Measurements from ENCODE around the gene LRMDA.

Gene LRMDA

DNA sequence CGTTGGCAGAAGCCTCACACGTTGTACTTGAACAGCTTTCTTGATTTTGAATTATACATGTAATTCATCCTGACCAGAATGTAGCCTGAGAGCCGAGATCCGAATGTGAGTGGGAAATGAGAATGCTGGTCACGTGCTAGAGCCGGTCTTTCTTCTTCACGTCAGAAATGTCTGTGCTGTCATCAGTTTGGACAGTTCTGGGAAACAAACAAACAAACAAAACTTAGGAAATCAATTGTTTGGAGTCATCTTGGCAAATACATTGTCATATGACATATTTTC, 729.8 kb downstream of the LRMDA start:
- H3K4me3 ChIP-seq (ENCODE audit: insufficient read depth, low read length, poor library complexity, severe bottlenecking) = no peak overlapping the region
- H3K4me2 ChIP-seq (ENCODE audit: low read depth, low read length, poor library complexity, severe bottlenecking) = no peak overlapping the region
- no peaks in the 10 kb centered on the region for H3K9me3 ChIP-seq (ENCODE audit: insufficient read depth, low read length)
- no peaks in the 10 kb centered on the region for H3K27me3 ChIP-seq (ENCODE audit: low read length)
- no peaks in the 10 kb centered on the region for H3K36me3 ChIP-seq (ENCODE audit: low read length)
- no peaks in the 10 kb centered on the region for H3K9me2 ChIP-seq (replicated peaks; ENCODE audit: insufficient read depth, low read length)
- no peaks in the 10 kb centered on the region for H3K79me2 ChIP-seq (ENCODE audit: insufficient read depth, low read length)
- no peak overlapping the region for H2AFZ ChIP-seq (ENCODE audit: low read depth, low read length, severe bottlenecking)
- TF ChIP-seq CTCF (IDR thresholded peaks at IDR 0.05; ENCODE audit: insufficient read depth, low read length, poor library complexity, severe bottlenecking) (no peak), EZH2phosphoT487 (conservative IDR thresholded peaks at IDR 0.05; ENCODE audit: low read length) (no peak)
- H4K20me1 ChIP-seq (ENCODE audit: low read depth, low read length) = no peaks in the 10 kb centered on the region
- H3K9ac ChIP-seq (ENCODE audit: low read length) = no peak overlapping the region
- no peak overlapping the region for H3K27ac ChIP-seq (ENCODE audit: low read depth, low read length)
- no peaks in the 10 kb centered on the region for H3F3A ChIP-seq (ENCODE audit: insufficient read depth)

- Histone ChIP-seq H3K79me2 (ENCODE audit: insufficient read depth, low read length) (no peaks in the 10 kb centered on the region), H4K20me1 (ENCODE audit: low read depth, low read length) (no peaks in the 10 kb centered on the region), H3K4me3 (ENCODE audit: insufficient read depth, low read length, poor library complexity, severe bottlenecking) (no peak overlapping the region), H2AFZ (ENCODE audit: low read depth, low read length, severe bottlenecking) (no peak overlapping the region), H3K4me2 (ENCODE audit: low read depth, low read length, poor library complexity, severe bottlenecking) (no peak overlapping the region), H3K9me2 (replicated peaks; ENCODE audit: insufficient read depth, low read length) (no peaks in the 10 kb centered on the region), H3K36me3 (ENCODE audit: low read length) (no peaks in the 10 kb centered on the region), H3K27ac (ENCODE audit: low read depth, low read length) (no peak overlapping the region), H3K27me3 (ENCODE audit: low read length) (no peaks in the 10 kb centered on the region), H3K9ac (ENCODE audit: low read length) (no peak overlapping the region), H3F3A (ENCODE audit: insufficient read depth) (no peaks in the 10 kb centered on the region), H3K9me3 (ENCODE audit: insufficient read depth, low read length) (no peaks in the 10 kb centered on the region)
- no peak for TF ChIP-seq EZH2phosphoT487 (conservative IDR thresholded peaks at IDR 0.05; ENCODE audit: low read length)
- no peak for TF ChIP-seq CTCF (IDR thresholded peaks at IDR 0.05; ENCODE audit: insufficient read depth, low read length, poor library complexity, severe bottlenecking)
Measured at GRCh38 chr10:76168437-76168836, 737.0 kb downstream of the LRMDA start.

DNA sequence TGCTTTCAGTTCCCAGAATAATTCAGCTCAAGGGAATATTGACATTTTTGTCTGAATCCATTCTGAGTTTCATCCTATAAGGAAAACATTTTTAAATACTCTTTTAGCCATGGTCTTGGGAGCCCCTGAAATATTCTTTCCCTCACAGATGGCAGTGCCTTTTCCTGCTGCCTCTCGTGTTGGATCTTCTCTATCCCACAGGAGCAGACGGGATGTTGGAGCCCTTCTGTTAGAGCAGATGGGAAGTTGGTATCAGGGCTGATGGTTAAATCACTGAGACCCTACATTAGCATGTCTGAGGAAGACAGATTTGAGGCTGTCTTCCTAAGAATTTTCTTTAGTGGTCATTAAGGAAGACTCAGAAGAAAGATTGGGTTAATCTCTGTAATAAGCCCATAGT, 737.8 kb downstream of the LRMDA start:
- no peaks in the 10 kb centered on the region for H3F3A ChIP-seq (ENCODE audit: insufficient read depth)
- no peaks in the 10 kb centered on the region for H4K20me1 ChIP-seq (ENCODE audit: low read depth, low read length)
- no peaks in the 10 kb centered on the region for H3K36me3 ChIP-seq (ENCODE audit: low read length)
- H3K9me2 ChIP-seq (replicated peaks; ENCODE audit: insufficient read depth, low read length) = no peaks in the 10 kb centered on the region
- H2AFZ ChIP-seq (ENCODE audit: low read depth, low read length, severe bottlenecking) = no peak overlapping the region
- H3K9ac ChIP-seq (ENCODE audit: low read length) = no peak overlapping the region
- no peak for TF ChIP-seq EZH2phosphoT487 (conservative IDR thresholded peaks at IDR 0.05; ENCODE audit: low read length)
- TF ChIP-seq CTCF (IDR thresholded peaks at IDR 0.05; ENCODE audit: insufficient read depth, low read length, poor library complexity, severe bottlenecking) = no peak
- H3K9me3 ChIP-seq (ENCODE audit: insufficient read depth, low read length) = no peaks in the 10 kb centered on the region
- no peak overlapping the region for H3K27ac ChIP-seq (ENCODE audit: low read depth, low read length)
- H3K4me2 ChIP-seq (ENCODE audit: low read depth, low read length, poor library complexity, severe bottlenecking) = no peak overlapping the region
- no peaks in the 10 kb centered on the region for H3K79me2 ChIP-seq (ENCODE audit: insufficient read depth, low read length)
- no peak overlapping the region for H3K4me3 ChIP-seq (ENCODE audit: insufficient read depth, low read length, poor library complexity, severe bottlenecking)
- H3K27me3 ChIP-seq (ENCODE audit: low read length) = no peaks in the 10 kb centered on the region

DNA sequence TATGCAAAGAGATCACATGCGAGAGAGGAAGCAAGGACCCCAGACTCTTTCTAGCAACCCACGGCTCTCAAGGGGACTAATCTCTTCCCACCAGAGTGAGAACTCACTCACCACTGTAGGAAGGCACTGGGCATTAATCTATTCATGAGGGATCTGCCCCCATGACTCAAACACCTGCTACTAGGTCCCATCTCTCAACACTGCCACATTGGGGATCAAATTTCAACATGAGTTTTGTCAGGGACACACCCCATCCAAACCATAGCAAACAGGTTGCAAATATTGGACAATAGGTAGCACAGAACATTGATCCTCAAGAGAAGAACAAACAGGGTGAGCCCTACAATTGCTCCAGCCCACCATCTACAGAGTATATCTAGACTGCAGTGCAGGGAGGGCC, 740.6 kb downstream of the LRMDA start:
- H3F3A ChIP-seq (ENCODE audit: insufficient read depth) = no peaks in the 10 kb centered on the region
- H3K27ac ChIP-seq (ENCODE audit: low read depth, low read length) = no peak overlapping the region
- H3K4me2 ChIP-seq (ENCODE audit: low read depth, low read length, poor library complexity, severe bottlenecking) = no peak overlapping the region
- no peaks in the 10 kb centered on the region for H3K27me3 ChIP-seq (ENCODE audit: low read length)
- no peak overlapping the region for H3K4me3 ChIP-seq (ENCODE audit: insufficient read depth, low read length, poor library complexity, severe bottlenecking)
- no peak overlapping the region for H3K9ac ChIP-seq (ENCODE audit: low read length)
- no peaks in the 10 kb centered on the region for H3K9me3 ChIP-seq (ENCODE audit: insufficient read depth, low read length)
- no peak for TF ChIP-seq CTCF (IDR thresholded peaks at IDR 0.05; ENCODE audit: insufficient read depth, low read length, poor library complexity, severe bottlenecking)
- no peaks in the 10 kb centered on the region for H3K36me3 ChIP-seq (ENCODE audit: low read length)
- H3K9me2 ChIP-seq (replicated peaks; ENCODE audit: insufficient read depth, low read length) = no peaks in the 10 kb centered on the region
- no peaks in the 10 kb centered on the region for H4K20me1 ChIP-seq (ENCODE audit: low read depth, low read length)
- no peak overlapping the region for H2AFZ ChIP-seq (ENCODE audit: low read depth, low read length, severe bottlenecking)
- no peaks in the 10 kb centered on the region for H3K79me2 ChIP-seq (ENCODE audit: insufficient read depth, low read length)

Measured in SU-DHL-6 (cell line).